DMS153 (cell line): ENCODE data around the gene C12orf60.

Experiments used
- DNase-seq: peaks from one replicate; lab custom pipeline; 2025; lab: John Stamatoyannopoulos, UW

Gene C12orf60

GRCh38 chr12:14873440-14874185 is 70.1 kb downstream of the C12orf60 start:
- no peak for DNase-seq
